GM23338 (cell line): Measurements from ENCODE around the gene PLCD3. TPM values are rescaled to one million over a fixed set of nuclear protein-coding genes. Genes with fewer than 3 reads are reported as not detected.

ENCODE experiments used
- ATAC-seq: fragments of 200-7000 bp; cut with Tn5 transposase; 3 replicates; pipeline ENCODE4 v1.9.1; 2020
- DNase-seq: peaks from one replicate; pipeline ENCODE4 v3.0.0-alpha.2; 2015; ENCODE audit warnings: low spot score
- H2AFZ ChIP-seq: fragments of 200-600 bp; sonication (generic); 2 replicates; pipeline ENCODE4 v1.8.0; 2016; ENCODE audit warnings: antibody characterized with exemption, mild to moderate bottlenecking, moderate library complexity
- H3F3A ChIP-seq: fragments of 200-600 bp; sonication (generic); replicated peaks from 2 replicates; pipeline ENCODE4 v1.8.0; 2017; ENCODE audit warnings: antibody characterized with exemption, mixed run types, low read depth
- H3K27ac ChIP-seq: fragments of 200-600 bp; sonication (generic); 2 replicates; pipeline ENCODE4 v1.6.1; 2016; ENCODE audit warnings: low read depth
- H3K27me3 ChIP-seq: fragments of 200-600 bp; sonication (generic); 2 replicates; pipeline ENCODE4 v1.8.0; 2016; ENCODE audit warnings: mild to moderate bottlenecking, mixed run types, moderate library complexity; ENCODE audit not compliant: insufficient read depth
- H3K36me3 ChIP-seq: fragments of 200-600 bp; sonication (generic); 2 replicates; pipeline ENCODE4 v1.8.0; 2016; ENCODE audit warnings: mild to moderate bottlenecking; ENCODE audit not compliant: insufficient read depth
- H3K4me1 ChIP-seq: fragments of 200-600 bp; sonication (generic); 2 replicates; pipeline ENCODE4 v1.8.0; 2016; ENCODE audit warnings: mild to moderate bottlenecking, moderate library complexity; ENCODE audit not compliant: insufficient read depth
- H3K4me2 ChIP-seq: fragments of 200-600 bp; sonication (generic); 2 replicates; pipeline ENCODE4 v1.7.1; 2017; ENCODE audit warnings: mixed run types
- H3K4me3 ChIP-seq: fragments of 200-600 bp; sonication (generic); 2 replicates; pipeline ENCODE4 v1.6.1; 2016; ENCODE audit warnings: mixed run types
- H3K79me2 ChIP-seq: fragments of 200-600 bp; sonication (generic); replicated peaks from 2 replicates; pipeline ENCODE4 v1.8.0; 2017; ENCODE audit warnings: mild to moderate bottlenecking; ENCODE audit not compliant: insufficient read depth
- H3K9me2 ChIP-seq: fragments of 200-600 bp; sonication (generic); 2 replicates; pipeline ENCODE4 v1.8.0; 2017; ENCODE audit not compliant: insufficient read depth
- H4K20me1 ChIP-seq: fragments of 200-600 bp; sonication (generic); replicated peaks from 2 replicates; pipeline ENCODE4 v1.8.0; 2017; ENCODE audit warnings: mild to moderate bottlenecking; ENCODE audit not compliant: insufficient read depth
- H3K27ac Mint-ChIP-seq: 2 replicates; pipeline ENCODE4 v1.8.0; 2020; ENCODE audit warnings: inconsistent platforms, mild to moderate bottlenecking, moderate library complexity, mixed read lengths
- H3K27me3 Mint-ChIP-seq: 3 replicates; pipeline ENCODE4 v1.8.0; 2022; ENCODE audit warnings: low read depth, mild to moderate bottlenecking, moderate library complexity, mixed read lengths, inconsistent platforms; ENCODE audit not compliant: insufficient read depth, poor library complexity
- H3K36me3 Mint-ChIP-seq: 3 replicates; pipeline ENCODE4 v1.8.0; 2021; ENCODE audit warnings: low read depth, mild to moderate bottlenecking, inconsistent platforms, moderate library complexity, mixed read lengths
- H3K4me1 Mint-ChIP-seq: 3 replicates; pipeline ENCODE4 v1.8.0; 2020; ENCODE audit warnings: mild to moderate bottlenecking, inconsistent platforms, mixed read lengths
- H3K4me3 Mint-ChIP-seq: 3 replicates; pipeline ENCODE4 v1.8.0; 2021; ENCODE audit warnings: moderate library complexity, mild to moderate bottlenecking, inconsistent platforms, mixed read lengths
- H3K9me3 Mint-ChIP-seq: 3 replicates; pipeline ENCODE4 v1.8.0; 2020; ENCODE audit warnings: moderate library complexity, mild to moderate bottlenecking, inconsistent platforms, mixed read lengths
- CTCF ChIP-seq, 2 experiments: fragments of 200-600 bp in 1 of 2; sonication (generic) in 1 of 2; conservative IDR thresholded peaks; 2 replicates each; pipeline versions ENCODE4 v1.5.1 to v1.6.1; 2016 to 2017; ENCODE audit warnings: antibody characterized with exemption in 2 of 2, low read depth in 2 of 2, mild to moderate bottlenecking in 2 of 2, moderate library complexity in 1 of 2
- EZH2phosphoT487 ChIP-seq: fragments of 200-600 bp; sonication (generic); IDR thresholded peaks from one replicate; pipeline ENCODE4 v1.8.1; 2018; ENCODE audit warnings: antibody characterized with exemption; ENCODE audit not compliant: unreplicated experiment
- JUNB ChIP-seq: IDR thresholded peaks from one replicate; pipeline ENCODE4 v1.6.1; 2016; ENCODE audit warnings: antibody characterized with exemption; ENCODE audit not compliant: unreplicated experiment
- POLR2AphosphoS5 ChIP-seq: IDR thresholded peaks from 2 replicates; pipeline ENCODE4 v1.6.1; 2016; ENCODE audit warnings: antibody characterized with exemption, low read depth
- ZNF462 ChIP-seq: fragments of 250-450 bp; sonication (Bioruptor Pico); IDR thresholded peaks from 2 replicates; pipeline ENCODE4 v1.5.0; 2020; ENCODE audit warnings: mild to moderate bottlenecking, moderate library complexity
- polyA plus RNA-seq: library from polyadenylated mRNA; unstranded; fragments of >200 nt; fragmentation: Nextera tagmentation; extraction: Ambion mirVana; gene quantifications from 2 replicates; pipeline ENCODE4 v1.2.1, GENCODE V29; 2016
- total RNA-seq: library from RNA; depleted of rRNA; stranded (reverse); fragments of >200 nt; shearing (Covaris generic); gene quantifications from 2 replicates; pipeline ENCODE4 v1.2.3, GENCODE V29; 2014

Gene PLCD3
- total and polyA plus RNA-seq, 2 experiments from 2014 or later: 3.0 to 32.1 TPM

- H3K27ac ChIP-seq: no peak overlapping the region
- Mint-ChIP-seq H3K4me3 (no peak overlapping the region), H3K27ac (0 out of 2 replicates have a peak overlapping the region, but pooled peaks have one; percentile 52), H3K27me3 (peaks cover 16% of the 10 kb centered on the region), H3K9me3 (no peaks in the 10 kb centered on the region; the same call in 2 of the 3 replicates), H3K4me1 (peaks cover 6% of the 10 kb centered on the region), H3K36me3 (peaks cover 85% of the 10 kb centered on the region)
- no peaks in the 10 kb centered on the region for H3K4me1 ChIP-seq
- peaks cover 24% of the 10 kb centered on the region for H4K20me1 ChIP-seq
- H2AFZ ChIP-seq: no peak overlapping the region
- TF ChIP-seq EZH2phosphoT487 (no peak), ZNF462 (no peak)
- ATAC-seq (no peak), DNase-seq (no peak)
- H3K9me2 ChIP-seq: no peaks in the 10 kb centered on the region
- H3K79me2 ChIP-seq: no peaks in the 10 kb centered on the region
- peaks cover 17% of the 10 kb centered on the region for H3F3A ChIP-seq
- no peak overlapping the region for H3K4me2 ChIP-seq
- no peaks in the 10 kb centered on the region for H3K27me3 ChIP-seq
- no peak overlapping the region for H3K4me3 ChIP-seq
- H3K36me3 ChIP-seq: peaks cover 63% of the 10 kb centered on the region
These were observed 30.8 kb downstream of the PLCD3 start for GRCh38 chr17:45101546-45101882.

- H3K36me3 Mint-ChIP-seq: peaks cover 81% of the 10 kb centered on the region
- Histone ChIP-seq H3K4me1 (no peaks in the 10 kb centered on the region), H3K9me2 (no peaks in the 10 kb centered on the region), H4K20me1 (peaks cover 28% of the 10 kb centered on the region), H2AFZ (no peak overlapping the region), H3K27ac (peak overlapping the region; percentile 32; the same call in 1 of the 2 replicates), H3K27me3 (no peaks in the 10 kb centered on the region), H3K36me3 (peaks cover 60% of the 10 kb centered on the region), H3F3A (peaks cover 24% of the 10 kb centered on the region), H3K79me2 (no peaks in the 10 kb centered on the region), H3K4me3 (no peak overlapping the region), H3K4me2 (no peak overlapping the region)
- H3K9me3 Mint-ChIP-seq: no peaks in the 10 kb centered on the region; the same call in 2 of the 3 replicates
- TF ChIP-seq POLR2AphosphoS5 (no peak), JUNB (peak; percentile 76), CTCF (conservative IDR thresholded peaks at IDR 0.05; ENCODE audit: low read depth in 2 of 2) (peak; percentile 88 to 90)
- ATAC-seq (peak; percentile 98), DNase-seq (peak; percentile 95)
- peaks cover 13% of the 10 kb centered on the region for H3K27me3 Mint-ChIP-seq
- no peak overlapping the region; the same call in 2 of the 3 replicates for H3K4me3 Mint-ChIP-seq
- H3K27ac Mint-ChIP-seq: peak overlapping the region; percentile 73; the same call in 1 of the 2 replicates
- peaks cover 6% of the 10 kb centered on the region for H3K4me1 Mint-ChIP-seq
These were observed 33.3 kb downstream of the PLCD3 start for GRCh38 chr17:45098869-45099616.
